ENCODE data around the gene RDM1. TPM values are rescaled to one million over a fixed set of nuclear protein-coding genes. Genes with fewer than 3 reads are reported as not detected.
A peak's percentile ranks its signal among the peaks of the same experiment; 100 is the strongest.
"Not testable (repeated sequence)": the region's sequence is repeated elsewhere in the genome, so short reads cannot be mapped to it uniquely, and the experiment has no call there.

Gene RDM1
- total RNA-seq, 2 experiments from 2014 or later, result 13.5 to 18.5 TPM

DNA sequence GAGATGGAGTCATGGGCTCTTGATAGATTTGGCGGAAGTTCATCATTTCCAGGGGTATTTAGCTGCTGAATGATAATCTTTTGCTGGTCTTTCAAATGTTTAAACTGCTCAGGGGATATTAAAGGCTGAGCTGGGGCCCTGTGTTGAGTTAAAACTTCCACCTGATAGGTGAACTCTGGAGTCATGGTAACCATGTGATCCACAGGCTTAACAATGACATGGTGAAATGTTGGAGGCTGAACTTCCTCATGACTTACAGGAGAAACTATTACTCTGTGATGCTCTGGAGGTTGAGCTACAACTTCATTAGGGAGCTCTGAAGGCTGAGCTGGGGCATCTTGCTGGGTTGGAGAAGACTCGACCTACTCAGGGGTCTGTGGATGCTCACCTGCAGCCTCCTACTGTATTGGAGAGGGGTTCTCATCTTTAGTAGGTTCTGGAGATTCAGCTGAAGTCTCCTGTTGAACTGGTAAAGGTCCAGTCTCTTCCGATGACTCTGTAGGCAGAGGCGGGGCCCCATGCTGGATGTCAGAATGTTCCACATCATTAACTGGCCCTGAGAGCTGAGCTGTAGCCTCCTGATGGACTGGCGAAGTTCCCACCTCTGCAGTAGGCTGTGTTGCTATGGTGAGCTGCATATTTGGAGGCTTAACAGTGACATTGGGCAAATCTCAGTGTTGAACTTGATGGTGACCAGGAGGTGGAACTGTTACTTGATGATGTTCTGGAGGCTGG is 24.2 kb downstream of the RDM1 start:
- H3K4me3 Mint-ChIP-seq, result no peak overlapping the region
- H3K9me3 Mint-ChIP-seq (ENCODE audit: low read depth), result no peaks in the 10 kb centered on the region
- H3K36me3 Mint-ChIP-seq, result peaks cover 39% of the 10 kb centered on the region
- ATAC-seq (no peak), DNase-seq (no peak)
- H3K27me3 Mint-ChIP-seq, result no peaks in the 10 kb centered on the region
- CTCF ChIA-PET, result interaction anchor here (0.7 to 1.5 kb wide), 3 partner anchors 14 to 677 kb away, joined by 3 to 5 read pairs (median 3); partner anchors contain the start of gene CCL5
- no peak overlapping the region for H3K27ac Mint-ChIP-seq
- H3K4me1 Mint-ChIP-seq, result peaks cover 54% of the 10 kb centered on the region

DNA sequence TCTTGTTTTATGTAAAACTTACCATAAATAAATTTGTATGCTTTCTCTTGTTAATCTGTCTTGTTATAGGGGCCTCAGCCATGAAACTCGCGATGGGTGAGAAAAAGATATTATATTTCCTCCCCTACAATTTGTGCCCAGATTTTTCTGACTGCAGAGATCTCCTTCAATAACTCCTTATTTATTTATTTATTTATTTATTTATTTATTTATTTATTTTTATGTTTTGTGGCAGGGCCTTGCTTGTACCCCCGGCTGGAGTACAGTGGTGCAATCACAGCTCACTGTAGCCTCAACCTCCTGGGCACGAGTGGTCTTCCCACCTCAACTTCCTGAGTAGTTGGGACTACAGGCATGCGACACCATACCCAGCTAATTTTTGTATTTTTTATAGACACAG is 27.1 kb downstream of the RDM1 start:
- H3K4me1 Mint-ChIP-seq, result peaks cover 68% of the 10 kb centered on the region
- DNase-seq, result no peak
- H3K27ac Mint-ChIP-seq, result no peak overlapping the region
- no peaks in the 10 kb centered on the region for H3K9me3 Mint-ChIP-seq (ENCODE audit: low read depth)
- CTCF ChIA-PET, result interaction anchor here (1.0 to 16.1 kb wide), 4 partner anchors 15 to 139 kb away, joined by 3 to 254 read pairs (median 4); partner anchors contain the start of gene CCL5
- H3K27me3 Mint-ChIP-seq, result no peaks in the 10 kb centered on the region
- no peak for ATAC-seq
- peaks cover 29% of the 10 kb centered on the region for H3K36me3 Mint-ChIP-seq
- H3K4me3 Mint-ChIP-seq, result no peak overlapping the region

DNA sequence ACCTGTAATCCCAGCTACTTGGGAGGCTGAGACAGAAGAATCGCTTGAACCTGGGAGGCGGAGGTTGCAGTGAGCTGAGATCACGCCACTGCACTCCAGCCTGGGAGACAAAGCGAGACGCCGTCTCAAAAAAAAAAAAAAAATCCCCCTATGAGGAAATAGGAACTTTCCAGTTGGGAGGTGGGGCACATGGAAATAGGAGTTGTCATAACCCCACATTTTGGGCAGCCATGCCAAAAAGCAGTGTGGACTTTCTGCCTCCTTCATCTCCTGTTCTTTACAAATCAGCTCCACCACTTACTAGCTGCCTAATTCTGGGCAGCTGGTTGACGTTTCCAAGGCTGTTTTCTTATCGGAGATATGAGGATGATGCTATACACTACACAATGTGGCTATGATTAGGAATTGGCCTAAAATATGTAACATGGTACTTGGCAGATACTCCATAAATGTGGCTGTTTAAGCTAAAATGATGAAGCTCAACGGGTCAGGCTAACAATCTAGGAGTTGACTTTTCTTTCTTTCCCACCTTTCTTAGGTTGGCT is 28.9 kb downstream of the RDM1 start:
- ATAC-seq, result no peak
- Mint-ChIP-seq H3K36me3 (peaks cover 24% of the 10 kb centered on the region), H3K9me3 (ENCODE audit: low read depth) (no peaks in the 10 kb centered on the region), H3K27ac (peak overlapping the region; percentile 91), H3K27me3 (no peaks in the 10 kb centered on the region), H3K4me3 (no peak overlapping the region), H3K4me1 (peaks cover 70% of the 10 kb centered on the region)
- no peak for DNase-seq
- CTCF ChIA-PET, result interaction anchor here (1.2 to 16.1 kb wide), 5 partner anchors 10 to 52 kb away, joined by 4 to 254 read pairs (median 5); partner anchors contain the start of gene CCL5

DNA sequence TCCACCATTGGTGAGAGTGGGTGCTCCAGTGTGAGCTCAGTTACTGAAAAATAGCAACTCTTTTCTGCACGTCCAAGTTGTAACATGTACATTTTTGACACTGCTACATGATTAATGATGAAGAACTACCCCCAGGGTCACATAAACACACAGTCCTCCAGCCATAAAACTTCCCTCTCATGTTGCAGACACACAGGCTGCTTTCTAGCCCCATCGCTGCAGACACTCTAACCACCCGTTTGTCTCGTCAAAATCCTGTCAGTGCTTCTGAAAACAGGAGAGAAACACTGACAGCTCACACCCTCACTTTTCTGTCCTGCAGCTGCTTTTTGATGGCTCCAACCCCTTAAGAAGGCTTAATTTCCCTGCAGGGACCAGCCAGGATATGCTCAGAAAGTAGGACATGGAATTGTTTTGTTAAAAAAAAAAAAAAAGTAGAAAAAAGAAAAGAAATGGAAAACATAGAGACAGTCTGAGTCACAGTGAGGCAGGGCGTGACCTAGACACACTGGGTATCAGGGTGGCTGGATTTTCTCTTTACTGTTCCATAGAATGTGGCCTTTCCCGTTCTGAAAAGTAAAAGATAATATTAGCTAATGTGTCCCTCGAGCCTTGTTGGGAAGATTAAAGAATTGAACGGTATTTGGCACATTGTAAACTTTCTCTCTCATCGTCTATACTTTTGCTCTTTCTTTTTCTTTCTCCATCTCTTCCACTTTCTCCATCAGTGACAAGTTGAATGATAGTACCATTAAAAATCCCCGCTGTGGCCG is 29.7 kb downstream of the RDM1 start:
- CTCF ChIA-PET, result interaction anchor here (1.0 to 16.1 kb wide), 9 partner anchors 9 to 248 kb away, joined by 3 to 254 read pairs (median 5); partner anchors contain the start of genes CCL5 and RDM1
- Mint-ChIP-seq H3K36me3 (peaks cover 19% of the 10 kb centered on the region), H3K4me3 (peak overlapping the region; percentile 66), H3K27ac (peak overlapping the region; percentile 91), H3K9me3 (ENCODE audit: low read depth) (no peaks in the 10 kb centered on the region), H3K4me1 (peaks cover 75% of the 10 kb centered on the region), H3K27me3 (no peaks in the 10 kb centered on the region)
- peak; percentile 25 for ATAC-seq
- peak; percentile 64 for DNase-seq

DNA sequence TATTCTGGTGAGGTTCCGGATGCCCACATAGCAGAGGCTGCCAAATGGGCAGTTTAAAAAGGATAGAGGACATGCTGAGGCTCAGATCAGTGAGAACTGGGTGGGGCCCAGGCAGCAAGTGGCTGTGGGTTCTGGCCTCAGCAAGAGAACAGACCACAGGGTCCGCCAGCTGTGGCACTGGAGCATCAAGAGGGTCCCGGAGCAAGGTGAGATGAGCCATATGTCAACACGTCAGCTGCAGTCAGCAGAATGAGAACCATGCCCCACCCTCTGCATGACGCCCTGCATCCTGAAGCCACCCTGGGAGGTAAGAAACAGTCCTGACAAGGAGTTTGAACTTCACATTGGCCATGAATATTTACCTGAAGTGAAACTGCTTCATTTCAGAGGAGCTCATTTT is 30.3 kb downstream of the RDM1 start:
- Mint-ChIP-seq H3K4me1 (peaks cover 80% of the 10 kb centered on the region), H3K36me3 (peaks cover 16% of the 10 kb centered on the region), H3K27me3 (no peaks in the 10 kb centered on the region), H3K27ac (peak overlapping the region; percentile 91), H3K9me3 (ENCODE audit: low read depth) (no peaks in the 10 kb centered on the region), H3K4me3 (peak overlapping the region; percentile 66)
- CTCF ChIA-PET, result interaction anchor here (1.0 to 16.1 kb wide), 8 partner anchors 10 to 248 kb away, joined by 3 to 254 read pairs (median 7); partner anchors contain the start of genes CCL5 and RDM1
- ATAC-seq (peak; percentile 28), DNase-seq (peak; percentile 82)

GRCh38 chr17:35898283-35899070 is 32.1 kb downstream of the RDM1 start:
- Mint-ChIP-seq H3K4me3 (peak overlapping the region; percentile 66), H3K36me3 (peaks cover 13% of the 10 kb centered on the region), H3K27me3 (no peaks in the 10 kb centered on the region), H3K27ac (peak overlapping the region; percentile 91), H3K4me1 (peaks cover 88% of the 10 kb centered on the region), H3K9me3 (ENCODE audit: low read depth) (no peaks in the 10 kb centered on the region)
- CTCF ChIA-PET, result interaction anchor here (1.0 to 16.1 kb wide), 9 partner anchors 8 to 251 kb away, joined by 3 to 254 read pairs (median 4); partner anchors contain the start of gene CCL5
- ATAC-seq (peak; percentile 42), DNase-seq (peak; percentile 87)

GRCh38 chr17:35897772-35898171 is 32.8 kb downstream of the RDM1 start:
- ATAC-seq; H3K9me3 Mint-ChIP-seq (ENCODE audit: low read depth); DNase-seq; H3K36me3 Mint-ChIP-seq; H3K27me3 Mint-ChIP-seq: not testable (repeated sequence)
- H3K4me1 Mint-ChIP-seq, result peaks cover 87% of the 10 kb centered on the region
- peak overlapping the region; percentile 63 for H3K4me3 Mint-ChIP-seq
- peak overlapping the region; percentile 91 for H3K27ac Mint-ChIP-seq
- CTCF ChIA-PET, result interaction anchor here (1.1 to 16.1 kb wide), 4 partner anchors 13 to 295 kb away, joined by 3 to 254 read pairs (median 14); partner anchors contain the start of gene CCL5

GRCh38 chr17:35895636-35896587 is 34.7 kb downstream of the RDM1 start:
- DNase-seq (peak; percentile 95), ATAC-seq (peak; percentile 56)
- Mint-ChIP-seq H3K9me3 (ENCODE audit: low read depth) (no peaks in the 10 kb centered on the region), H3K27ac (peak overlapping the region; percentile 99), H3K4me3 (peak overlapping the region; percentile 58), H3K27me3 (no peaks in the 10 kb centered on the region), H3K4me1 (peaks cover 91% of the 10 kb centered on the region), H3K36me3 (peaks cover 6% of the 10 kb centered on the region)
- CTCF ChIA-PET, result interaction anchor here (0.8 to 16.1 kb wide), 7 partner anchors 18 to 132 kb away, joined by 3 to 254 read pairs (median 3); partner anchors contain the start of genes CCL5 and RDM1

DNA sequence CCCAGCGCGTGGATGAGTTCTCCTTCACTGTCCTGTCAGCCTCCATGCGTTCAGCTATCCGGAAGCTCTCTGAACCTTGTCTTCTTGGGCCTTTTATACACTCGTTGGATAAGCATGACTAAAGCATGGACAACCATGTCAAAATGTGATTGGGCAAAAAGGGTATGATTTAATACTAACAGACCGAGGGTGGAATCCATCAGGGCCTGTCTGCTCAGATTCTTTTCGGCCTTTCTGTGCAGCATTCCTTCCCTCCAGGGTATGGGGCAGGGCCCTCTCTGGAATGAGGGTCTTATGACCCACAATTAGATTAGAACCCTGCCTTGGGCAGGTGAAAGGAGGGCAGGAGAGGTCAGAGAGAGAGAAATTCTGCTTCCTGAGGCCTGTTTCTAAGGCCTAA is 36.4 kb downstream of the RDM1 start:
- no peak overlapping the region for H3K4me3 Mint-ChIP-seq

DNA sequence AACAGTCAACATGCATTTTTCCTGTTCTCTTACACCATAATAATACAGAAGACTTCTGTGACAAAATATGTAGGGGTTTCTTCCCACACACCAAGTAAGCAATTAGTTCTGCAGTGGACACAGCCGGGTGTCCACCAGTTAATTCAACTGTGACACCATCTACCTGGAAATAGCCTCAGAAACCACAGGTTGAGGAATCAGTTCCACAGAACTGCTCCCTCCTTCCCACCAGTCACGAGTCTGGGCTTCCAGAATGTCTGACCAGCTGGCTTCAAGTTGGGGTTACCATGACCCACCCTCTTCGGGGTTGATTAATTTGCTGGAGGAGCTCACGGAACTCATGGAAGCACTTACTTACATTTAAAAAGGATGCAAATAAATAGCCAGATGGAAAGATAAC is 36.8 kb downstream of the RDM1 start:
- CTCF ChIA-PET, result interaction anchor here (16.1 kb wide), 1 partner anchor 17 kb away, joined by 254 read pairs; the partner anchor contains the start of gene CCL5
- DNase-seq, result no peak
- Mint-ChIP-seq H3K27me3 (no peaks in the 10 kb centered on the region), H3K36me3 (peaks cover 10% of the 10 kb centered on the region), H3K9me3 (ENCODE audit: low read depth) (no peaks in the 10 kb centered on the region), H3K4me3 (no peak overlapping the region), H3K4me1 (peaks cover 91% of the 10 kb centered on the region), H3K27ac (peak overlapping the region; percentile 35)
- ATAC-seq, result no peak

More for the DNA sequence above, 36.4 kb downstream of the RDM1 start:
- Mint-ChIP-seq H3K9me3 (ENCODE audit: low read depth) (no peaks in the 10 kb centered on the region), H3K4me1 (peaks cover 91% of the 10 kb centered on the region), H3K36me3 (peaks cover 8% of the 10 kb centered on the region), H3K27ac (peak overlapping the region; percentile 35), H3K27me3 (no peaks in the 10 kb centered on the region)
- no peak for DNase-seq
- ATAC-seq, result no peak
- CTCF ChIA-PET, result interaction anchor here (16.1 kb wide), 1 partner anchor 17 kb away, joined by 254 read pairs; the partner anchor contains the start of gene CCL5
